Measurements from ENCODE around the gene MSI2. TPM values are rescaled to one million over a fixed set of nuclear protein-coding genes. Genes with fewer than 3 reads are reported as not detected.

The MSI2 gene
- total RNA-seq, 1 donor from 2014 or later = 21.1 TPM

- H3K27me3 ChIP-seq (ENCODE audit: control insufficient read depth, insufficient read depth, low read length) = no peaks in the 10 kb centered on the region
- peaks cover 2% of the 10 kb centered on the region for H3K36me3 ChIP-seq (ENCODE audit: control insufficient read depth, insufficient read depth, low read length)
- no peak overlapping the region for H3K4me3 ChIP-seq (ENCODE audit: low read depth, low read length)
- TF ChIP-seq CTCF (IDR thresholded peaks at IDR 0.05; ENCODE audit: insufficient read depth, low read length, severe bottlenecking) = no peak
- FAIRE-seq = no peak
- DNase-seq (ENCODE audit: low read depth) = no peak
Observed at GRCh38 chr17:57278740-57279387, 22.5 kb downstream of the MSI2 start.

- no peak overlapping the region for H3K4me3 ChIP-seq (ENCODE audit: low read depth, low read length)
Observed at GRCh38 chr17:57279432-57279831, 23.1 kb downstream of the MSI2 start.

GRCh38 chr17:57281887-57282286 lies 25.6 kb downstream of the MSI2 start:
- DNase-seq (ENCODE audit: low read depth) (no peak), FAIRE-seq (no peak)
- Histone ChIP-seq H3K27me3 (ENCODE audit: control insufficient read depth, insufficient read depth, low read length) (no peaks in the 10 kb centered on the region), H3K36me3 (ENCODE audit: control insufficient read depth, insufficient read depth, low read length) (peaks cover 2% of the 10 kb centered on the region), H3K4me3 (ENCODE audit: low read depth, low read length) (no peak overlapping the region)
- TF ChIP-seq CTCF (IDR thresholded peaks at IDR 0.05; ENCODE audit: insufficient read depth, low read length, severe bottlenecking) = no peak

More at GRCh38 chr17:57279432-57279831, 23.1 kb downstream of the MSI2 start:
- TF ChIP-seq CTCF (IDR thresholded peaks at IDR 0.05; ENCODE audit: insufficient read depth, low read length, severe bottlenecking) = no peak
- H3K27me3 ChIP-seq (ENCODE audit: control insufficient read depth, insufficient read depth, low read length) = no peaks in the 10 kb centered on the region
- DNase-seq (ENCODE audit: low read depth) = no peak
- peaks cover 2% of the 10 kb centered on the region for H3K36me3 ChIP-seq (ENCODE audit: control insufficient read depth, insufficient read depth, low read length)
- FAIRE-seq = no peak

- H3K27me3 ChIP-seq (ENCODE audit: control insufficient read depth, insufficient read depth, low read length) = no peaks in the 10 kb centered on the region
Observed at GRCh38 chr17:57282296-57282695, 26.0 kb downstream of the MSI2 start.

GRCh38 chr17:57283203-57283971 lies 27.1 kb downstream of the MSI2 start:
- TF ChIP-seq CTCF (IDR thresholded peaks at IDR 0.05; ENCODE audit: insufficient read depth, low read length, severe bottlenecking) = no peak
- H3K4me3 ChIP-seq (ENCODE audit: low read depth, low read length) = no peak overlapping the region
- FAIRE-seq (no peak), DNase-seq (ENCODE audit: low read depth) (no peak)
- peaks cover 3% of the 10 kb centered on the region for H3K36me3 ChIP-seq (ENCODE audit: control insufficient read depth, insufficient read depth, low read length)
- H3K27me3 ChIP-seq (ENCODE audit: control insufficient read depth, insufficient read depth, low read length) = no peaks in the 10 kb centered on the region

More at GRCh38 chr17:57282296-57282695, 26.0 kb downstream of the MSI2 start:
- Histone ChIP-seq H3K4me3 (ENCODE audit: low read depth, low read length) (no peak overlapping the region), H3K36me3 (ENCODE audit: control insufficient read depth, insufficient read depth, low read length) (peaks cover 2% of the 10 kb centered on the region)
- DNase-seq (ENCODE audit: low read depth) (no peak), FAIRE-seq (no peak)
- no peak for TF ChIP-seq CTCF (IDR thresholded peaks at IDR 0.05; ENCODE audit: insufficient read depth, low read length, severe bottlenecking)

Measured in bronchial epithelial cell (primary cell).